SU-DHL-6 (cell line): ENCODE measurements around the gene KDM4B.

Experiments
- H2AFZ ChIP-seq: fragments of 200-600 bp; sonication (generic); 2 replicates; pipeline ENCODE4 v1.6.1; 2014; ENCODE audit warnings: low read depth, mild to moderate bottlenecking, moderate library complexity, mixed read lengths, antibody characterized with exemption, low read length; ENCODE audit not compliant: severe bottlenecking
- H3F3A ChIP-seq: fragments of 200-600 bp; shearing (Covaris generic); 2 replicates; pipeline ENCODE4 v1.6.0; 2016; ENCODE audit warnings: antibody characterized with exemption, mild to moderate bottlenecking; ENCODE audit not compliant: insufficient read depth
- H3K27ac ChIP-seq: fragments of 200-600 bp; sonication (generic); 2 replicates; pipeline ENCODE4 v1.5.1; 2016; ENCODE audit warnings: low read depth, mild to moderate bottlenecking, low read length, moderate library complexity, mixed read lengths
- H3K27me3 ChIP-seq: fragments of 200-600 bp; sonication (generic), shearing (Covaris generic); 2 replicates; pipeline ENCODE4 v1.6.0; 2014; ENCODE audit warnings: mild to moderate bottlenecking, low read length
- H3K36me3 ChIP-seq: fragments of 200-600 bp; sonication (generic); 2 replicates; pipeline ENCODE4 v1.6.1; 2014; ENCODE audit warnings: mild to moderate bottlenecking, low read length, mixed read lengths
- H3K4me2 ChIP-seq: fragments of 300-600, 200-600 bp; shearing (Covaris generic), sonication (generic); 2 replicates; pipeline ENCODE4 v1.6.0; 2014; ENCODE audit warnings: low read length, low read depth, mild to moderate bottlenecking; ENCODE audit not compliant: poor library complexity, severe bottlenecking
- H3K4me3 ChIP-seq: fragments of 200-600 bp; sonication (generic); 2 replicates; pipeline ENCODE4 v1.5.1; 2014; ENCODE audit warnings: antibody characterized with exemption, low read length, mild to moderate bottlenecking, mixed read lengths; ENCODE audit not compliant: insufficient read depth, poor library complexity, severe bottlenecking
- H3K79me2 ChIP-seq: fragments of 200-600 bp; sonication (generic); 2 replicates; pipeline ENCODE4 v1.6.1; 2014; ENCODE audit warnings: mild to moderate bottlenecking, low read length, moderate library complexity; ENCODE audit not compliant: insufficient read depth
- H3K9ac ChIP-seq: fragments of 200-600 bp; sonication (generic); 2 replicates; pipeline ENCODE4 v1.7.0; 2014; ENCODE audit warnings: mild to moderate bottlenecking, low read length
- H3K9me2 ChIP-seq: fragments of 200-600 bp; sonication (generic); replicated peaks from 2 replicates; pipeline ENCODE4 v1.6.1; 2014; ENCODE audit warnings: low read length; ENCODE audit not compliant: insufficient read depth
- H3K9me3 ChIP-seq: fragments of 200-600 bp; sonication (generic); 2 replicates; pipeline ENCODE4 v1.6.1; 2014; ENCODE audit warnings: low read length, mixed read lengths; ENCODE audit not compliant: insufficient read depth
- H4K20me1 ChIP-seq: fragments of 200-600 bp; sonication (generic); 2 replicates; pipeline ENCODE4 v1.6.1; 2014; ENCODE audit warnings: low read depth, mild to moderate bottlenecking, antibody characterized with exemption, low read length, moderate library complexity, mixed read lengths
- CTCF ChIP-seq: fragments of 200-600 bp; sonication (generic); IDR thresholded peaks from one replicate; pipeline ENCODE4 v1.5.1; 2017; ENCODE audit warnings: antibody characterized with exemption, mild to moderate bottlenecking, low read length, moderate library complexity; ENCODE audit not compliant: insufficient read depth, poor library complexity, severe bottlenecking
- EZH2phosphoT487 ChIP-seq: fragments of 200-600 bp; sonication (generic), shearing (Covaris generic); conservative IDR thresholded peaks from 2 replicates; pipeline ENCODE4 v1.6.1; 2018; ENCODE audit warnings: mild to moderate bottlenecking, antibody characterized with exemption, low read length, moderate library complexity, mixed read lengths

Gene KDM4B

DNA sequence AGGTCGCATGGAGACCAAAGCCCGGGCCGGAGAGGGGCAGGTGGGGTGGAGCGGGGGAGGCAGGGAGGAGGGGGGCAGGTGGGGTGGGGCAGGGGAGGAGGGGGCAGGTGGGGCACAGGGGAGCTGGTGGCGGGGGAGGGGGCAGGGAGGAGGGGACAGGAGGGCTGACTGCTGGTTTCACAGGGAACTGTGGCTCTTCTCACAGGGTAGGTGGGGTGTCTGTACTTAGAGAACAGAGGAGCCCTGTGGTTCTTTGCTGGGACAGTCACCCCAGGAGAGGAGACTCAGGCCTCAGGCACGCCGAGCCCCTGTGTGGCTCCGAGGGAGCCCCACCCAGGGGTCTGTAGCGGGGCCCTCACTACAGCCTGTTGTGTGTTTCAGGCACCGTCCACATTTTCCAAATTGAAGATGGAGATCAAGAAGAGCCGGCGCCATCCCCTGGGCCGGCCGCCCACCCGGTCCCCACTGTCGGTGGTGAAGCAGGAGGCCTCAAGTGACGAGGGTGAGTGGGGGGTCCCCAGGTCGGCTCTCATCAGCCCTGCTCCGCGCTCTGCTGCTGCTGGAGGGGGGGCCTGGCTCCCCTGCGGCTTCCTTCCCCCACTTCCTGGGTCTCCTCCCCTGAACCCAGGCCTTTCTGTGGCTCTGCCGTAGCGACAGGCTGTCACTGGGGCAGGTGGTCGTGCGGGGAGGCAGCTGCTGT is 162.7 kb downstream of the KDM4B start:
- Histone ChIP-seq H3K4me2 (peak overlapping the region; percentile 70), H3K9ac (peak overlapping the region; percentile 64), H3K9me3 (no peaks in the 10 kb centered on the region), H3K9me2 (no peaks in the 10 kb centered on the region), H3F3A (peaks cover 15% of the 10 kb centered on the region), H3K36me3 (no peaks in the 10 kb centered on the region), H3K4me3 (peak overlapping the region; percentile 39), H2AFZ (no peak overlapping the region), H3K79me2 (no peaks in the 10 kb centered on the region), H4K20me1 (no peaks in the 10 kb centered on the region), H3K27ac (peak overlapping the region; percentile 94), H3K27me3 (no peaks in the 10 kb centered on the region)
- TF ChIP-seq EZH2phosphoT487 (no peak), CTCF (no peak)

- H3K79me2 ChIP-seq, result no peaks in the 10 kb centered on the region
- peak overlapping the region; percentile 70 for H3K4me2 ChIP-seq
- no peak overlapping the region for H2AFZ ChIP-seq
- peak overlapping the region; percentile 94 for H3K27ac ChIP-seq
- peaks cover 15% of the 10 kb centered on the region for H3F3A ChIP-seq
- H3K9me2 ChIP-seq, result no peaks in the 10 kb centered on the region
- no peaks in the 10 kb centered on the region for H3K36me3 ChIP-seq
- no peaks in the 10 kb centered on the region for H3K9me3 ChIP-seq
- no peak for TF ChIP-seq EZH2phosphoT487
- TF ChIP-seq CTCF, result no peak
- peak overlapping the region; percentile 39 for H3K4me3 ChIP-seq
- H3K27me3 ChIP-seq, result no peaks in the 10 kb centered on the region
- H3K9ac ChIP-seq, result peak overlapping the region; percentile 60
- no peaks in the 10 kb centered on the region for H4K20me1 ChIP-seq
Measured at GRCh38 chr19:5132206-5132560, 163.3 kb downstream of the KDM4B start.

DNA sequence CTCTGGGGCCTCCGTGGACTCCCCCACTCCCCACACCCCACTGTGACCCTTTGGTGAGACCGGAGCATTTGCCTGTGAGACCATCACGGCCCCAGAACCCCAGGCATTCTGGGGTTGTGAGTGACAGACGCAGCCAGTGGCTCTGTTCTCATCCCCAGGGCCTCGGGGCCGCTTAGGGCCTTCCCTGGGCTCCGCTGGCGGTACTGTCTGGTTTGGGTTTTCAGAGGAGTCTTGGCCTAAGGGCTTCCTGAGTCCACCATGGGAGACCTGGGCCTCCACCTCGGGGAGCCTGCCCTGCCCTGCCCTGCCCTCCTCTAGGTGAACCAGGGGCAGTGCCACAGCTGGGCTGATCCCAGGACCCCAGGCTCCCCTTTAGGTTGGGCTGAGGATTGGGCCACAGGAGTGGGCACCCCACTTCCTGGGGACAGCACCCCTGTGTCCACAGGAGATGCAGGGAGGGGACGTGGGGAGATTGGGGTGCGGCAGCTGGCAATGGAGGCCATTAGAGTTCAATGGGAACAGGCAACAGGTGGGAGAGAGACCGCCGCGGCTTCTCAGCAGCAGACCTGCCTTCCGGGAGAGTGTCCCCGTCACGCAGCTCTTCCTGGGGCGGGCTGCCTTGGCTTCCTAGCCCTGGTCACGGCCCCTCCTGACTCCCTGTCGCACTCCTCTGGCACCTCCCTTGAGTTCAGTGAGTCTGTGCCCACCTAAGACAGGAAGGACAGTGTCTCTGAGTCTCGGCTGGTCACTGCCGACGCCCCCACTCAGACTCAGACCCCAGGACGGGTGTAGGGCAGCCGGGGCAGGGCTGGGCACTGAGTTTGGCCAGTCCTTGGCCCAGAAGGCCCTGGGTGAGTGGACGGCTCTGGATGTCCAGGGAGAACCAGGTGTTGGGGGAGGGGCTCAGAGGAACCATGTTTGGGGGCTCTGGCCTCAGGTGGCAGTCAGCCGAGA is 164.1 kb downstream of the KDM4B start:
- Histone ChIP-seq H3K9me2 (no peaks in the 10 kb centered on the region), H3K27ac (peak overlapping the region; percentile 94; the same call in 1 of the 2 replicates), H3K27me3 (no peaks in the 10 kb centered on the region), H3F3A (peaks cover 15% of the 10 kb centered on the region), H3K9ac (peak overlapping the region; percentile 60; the same call in 1 of the 2 replicates), H4K20me1 (no peaks in the 10 kb centered on the region), H3K79me2 (no peaks in the 10 kb centered on the region), H3K9me3 (no peaks in the 10 kb centered on the region), H2AFZ (no peak overlapping the region), H3K4me3 (no peak overlapping the region), H3K4me2 (peak overlapping the region; percentile 70), H3K36me3 (no peaks in the 10 kb centered on the region)
- TF ChIP-seq CTCF, result no peak
- no peak for TF ChIP-seq EZH2phosphoT487
